ENCODE results near the gene POLDIP2. TPM values are rescaled to one million over a fixed set of nuclear protein-coding genes. Genes with fewer than 3 reads are reported as not detected.

POLDIP2 gene
- total RNA-seq, 4 donors from 2014 or later, result 54.9 to 95.3 (median 66.5) TPM

DNA sequence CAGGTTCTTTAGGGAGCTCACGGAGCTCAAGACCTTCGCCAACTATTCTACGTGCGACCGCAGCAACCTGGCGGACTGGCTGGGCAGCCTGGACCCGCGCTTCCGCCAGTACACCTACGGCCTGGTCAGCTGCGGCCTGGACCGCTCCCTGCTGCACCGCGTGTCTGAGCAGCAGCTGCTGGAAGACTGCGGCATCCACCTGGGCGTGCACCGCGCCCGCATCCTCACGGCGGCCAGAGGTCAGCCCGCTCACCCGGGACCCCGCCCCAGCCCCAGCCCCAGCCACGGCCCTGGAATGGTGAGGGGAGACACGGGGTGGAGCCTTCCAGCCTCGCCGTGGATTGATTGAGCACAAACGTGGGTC is 27.7 kb upstream of the POLDIP2 start:
- DNase-seq, result peak; percentile 42
- in situ Hi-C loops (cut with MboI; ENCODE audit: low pct_ligation_motif_present in 1 of 4, low pct_unique_long_range_greater_than_20kb in 1 of 4, low sequenced_read_pairs in 3 of 4), result no loop called here
- no peaks in the 10 kb centered on the region for H3K9me3 ChIP-seq
- peaks cover 0 to 15% (median 6%) of the 10 kb centered on the region in 4 donors for H3K36me3 ChIP-seq
- intact Hi-C loops (cut with DNase I; ENCODE audit: low total_unique reads), result loop anchor here (5.0 kb wide), 1 partner anchor 1867 kb away; no protein-coding TSS in a partner anchor
- peaks cover 0 to 19% (median 8%) of the 10 kb centered on the region in 4 donors for H3K4me1 ChIP-seq
- H3K27ac ChIP-seq, result peak overlapping the region; percentile 63 to 74 (median 70)
- no peaks in the 10 kb centered on the region for H3K27me3 ChIP-seq
- 33% methylated on average over 15 of the region's 29 CpGs; no CpG with 5 or more reads in 1 of the 2 donors for WGBS, 2 donors (ENCODE audit: low coverage in 1 of 2)
- peak overlapping the region; percentile 10 to 53 (median 41) for H3K4me3 ChIP-seq
- TF ChIP-seq EP300 (IDR thresholded peaks at IDR 0.05; ENCODE audit: low read depth), result no peak
- peak in 1 of 3 donors; percentile 41 for TF ChIP-seq POLR2AphosphoS5 (IDR thresholded peaks at IDR 0.05)
- no peak for TF ChIP-seq POLR2A (IDR thresholded peaks at IDR 0.05)
- TF ChIP-seq, protein P1, sequence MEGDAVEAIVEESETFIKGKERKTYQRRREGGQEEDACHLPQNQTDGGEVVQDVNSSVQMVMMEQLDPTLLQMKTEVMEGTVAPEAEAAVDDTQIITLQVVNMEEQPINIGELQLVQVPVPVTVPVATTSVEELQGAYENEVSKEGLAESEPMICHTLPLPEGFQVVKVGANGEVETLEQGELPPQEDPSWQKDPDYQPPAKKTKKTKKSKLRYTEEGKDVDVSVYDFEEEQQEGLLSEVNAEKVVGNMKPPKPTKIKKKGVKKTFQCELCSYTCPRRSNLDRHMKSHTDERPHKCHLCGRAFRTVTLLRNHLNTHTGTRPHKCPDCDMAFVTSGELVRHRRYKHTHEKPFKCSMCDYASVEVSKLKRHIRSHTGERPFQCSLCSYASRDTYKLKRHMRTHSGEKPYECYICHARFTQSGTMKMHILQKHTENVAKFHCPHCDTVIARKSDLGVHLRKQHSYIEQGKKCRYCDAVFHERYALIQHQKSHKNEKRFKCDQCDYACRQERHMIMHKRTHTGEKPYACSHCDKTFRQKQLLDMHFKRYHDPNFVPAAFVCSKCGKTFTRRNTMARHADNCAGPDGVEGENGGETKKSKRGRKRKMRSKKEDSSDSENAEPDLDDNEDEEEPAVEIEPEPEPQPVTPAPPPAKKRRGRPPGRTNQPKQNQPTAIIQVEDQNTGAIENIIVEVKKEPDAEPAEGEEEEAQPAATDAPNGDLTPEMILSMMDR (IDR thresholded peaks at IDR 0.05), result no peak

DNA sequence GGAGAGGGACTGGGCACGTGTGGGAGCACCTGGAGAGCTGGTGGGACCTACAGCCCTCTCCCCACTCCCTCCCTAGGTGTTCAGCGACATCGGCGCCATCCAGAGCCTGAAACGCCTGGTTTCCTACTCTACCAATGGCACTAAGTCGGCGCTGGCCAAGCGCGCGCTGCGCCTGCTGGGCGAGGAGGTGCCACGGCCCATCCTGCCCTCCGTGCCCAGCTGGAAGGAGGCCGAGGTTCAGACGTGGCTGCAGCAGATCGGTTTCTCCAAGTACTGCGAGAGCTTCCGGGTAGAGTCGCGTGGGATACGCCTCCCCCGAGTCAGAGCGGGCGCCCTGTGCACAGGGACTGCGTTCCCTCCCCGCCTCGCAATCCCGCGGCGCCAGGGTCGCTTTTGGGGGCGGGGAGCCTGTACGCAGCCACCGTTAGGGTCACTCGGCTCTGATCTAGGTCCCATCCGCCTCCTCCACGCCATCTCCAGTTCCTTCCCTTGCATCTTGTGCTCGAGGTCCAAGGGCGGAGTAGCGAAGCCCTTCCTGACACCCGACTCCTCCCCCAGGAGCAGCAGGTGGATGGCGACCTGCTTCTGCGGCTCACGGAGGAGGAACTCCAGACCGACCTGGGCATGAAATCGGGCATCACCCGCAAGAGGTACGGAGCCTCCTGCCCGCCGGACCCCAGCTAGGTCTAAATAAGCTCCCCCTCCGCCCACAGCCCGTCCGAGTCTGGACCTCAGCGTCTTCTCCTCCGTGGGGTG is 27.1 kb upstream of the POLDIP2 start:
- Histone ChIP-seq H3K27me3 (no peaks in the 10 kb centered on the region), H3K9me3 (no peaks in the 10 kb centered on the region), H3K4me1 (peaks cover 0 to 19% (median 8%) of the 10 kb centered on the region in 4 donors), H3K36me3 (peaks cover 0 to 11% (median 4%) of the 10 kb centered on the region in 4 donors), H3K27ac (peak overlapping the region; percentile 63 to 74 (median 70)), H3K4me3 (peak overlapping the region; percentile 10 to 53 (median 41))
- peak; percentile 84 for DNase-seq
- 14 to 43% methylated on average over 11 to 44 of the region's 56 CpGs for WGBS, 2 donors (ENCODE audit: low coverage in 1 of 2)
- in situ Hi-C loops (cut with MboI; ENCODE audit: low pct_ligation_motif_present in 1 of 4, low pct_unique_long_range_greater_than_20kb in 1 of 4, low sequenced_read_pairs in 3 of 4) (no loop called here), intact Hi-C loops (cut with DNase I; ENCODE audit: low total_unique reads) (loop anchor here (5.0 kb wide), 2 partner anchors 158 to 1868 kb away; no protein-coding TSS in a partner anchor)
- peak; percentile 73 for TF ChIP-seq POLR2A (IDR thresholded peaks at IDR 0.05)
- TF ChIP-seq POLR2AphosphoS5 (IDR thresholded peaks at IDR 0.05), result peak in 2 of 3 donors; percentile 79 to 85
- no peak for TF ChIP-seq EP300 (IDR thresholded peaks at IDR 0.05; ENCODE audit: low read depth)
- TF ChIP-seq, protein P1 (IDR thresholded peaks at IDR 0.05), result peak in 1 of 5 experiments; percentile 3

DNA sequence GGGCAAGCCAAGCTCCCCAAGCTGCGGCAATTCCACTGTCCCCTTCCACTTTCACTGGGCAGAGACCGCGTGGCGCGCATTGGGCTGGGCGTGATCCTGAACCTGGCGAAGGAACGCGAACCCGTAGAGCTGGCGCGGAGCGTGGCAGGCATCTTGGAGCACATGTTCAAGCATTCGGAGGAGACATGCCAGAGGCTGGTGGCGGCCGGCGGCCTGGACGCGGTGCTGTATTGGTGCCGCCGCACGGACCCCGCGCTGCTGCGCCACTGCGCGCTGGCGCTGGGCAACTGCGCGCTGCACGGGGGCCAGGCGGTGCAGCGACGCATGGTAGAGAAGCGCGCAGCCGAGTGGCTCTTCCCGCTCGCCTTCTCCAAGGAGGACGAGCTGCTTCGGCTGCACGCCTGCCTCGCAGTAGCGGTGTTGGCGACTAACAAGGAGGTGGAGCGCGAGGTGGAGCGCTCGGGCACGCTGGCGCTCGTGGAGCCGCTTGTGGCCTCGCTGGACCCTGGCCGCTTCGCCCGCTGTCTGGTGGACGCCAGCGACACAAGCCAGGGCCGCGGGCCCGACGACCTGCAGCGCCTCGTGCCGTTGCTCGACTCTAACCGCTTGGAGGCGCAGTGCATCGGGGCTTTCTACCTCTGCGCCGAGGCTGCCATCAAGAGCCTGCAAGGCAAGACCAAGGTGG is 24.0 kb upstream of the POLDIP2 start:
- no peaks in the 10 kb centered on the region for H3K27me3 ChIP-seq
- H3K36me3 ChIP-seq, result no peaks in the 10 kb centered on the region
- peaks cover 0 to 19% (median 8%) of the 10 kb centered on the region in 4 donors for H3K4me1 ChIP-seq
- in situ Hi-C loops (cut with MboI; ENCODE audit: low pct_ligation_motif_present in 1 of 4, low pct_unique_long_range_greater_than_20kb in 1 of 4, low sequenced_read_pairs in 3 of 4) (no loop called here), intact Hi-C loops (cut with DNase I; ENCODE audit: low total_unique reads) (loop anchor here (5.0 kb wide), 1 partner anchor 161 kb away; no protein-coding TSS in a partner anchor)
- peak; percentile 47 for DNase-seq
- WGBS, 2 donors (ENCODE audit: low coverage in 1 of 2), result 44% methylated on average over 42 of the region's 72 CpGs; no CpG with 5 or more reads in 1 of the 2 donors
- no peaks in the 10 kb centered on the region for H3K9me3 ChIP-seq
- no peak overlapping the region for H3K27ac ChIP-seq
- H3K4me3 ChIP-seq, result peak overlapping the region in 1 of 4 donors; percentile 20
- TF ChIP-seq, protein P1 (IDR thresholded peaks at IDR 0.05), result peak; percentile 20 to 36 (median 25)
- no peak for TF ChIP-seq POLR2AphosphoS5 (IDR thresholded peaks at IDR 0.05)
